A549 (cell line): ENCODE measurements around the gene SLC38A7. TPM values are rescaled to one million over a fixed set of nuclear protein-coding genes. Genes with fewer than 3 reads are reported as not detected.

Experiments
- ATAC-seq, 2 experiments: fragments of 200-7000 bp in 1 of 2; fragments of >200 bp in 1 of 2; cut with Nextera tagmentation in 1 of 2; cut with Tn5 transposase in 1 of 2; 3 replicates each; pipeline versions ENCODE4 v1.8.0 to v1.9.1; 2018 to 2020; ENCODE audit warnings: mild to moderate bottlenecking in 1 of 2, moderate library complexity in 1 of 2
- CTCF ChIA-PET: fragments of 300-600 bp; sonication (Branson Sonifier 250); formaldehyde crosslinking; extraction: SDS; loops from one replicate; lab custom pipeline; 2021; ENCODE audit warnings: antibody characterized with exemption, inconsistent platforms; lab: Yijun Ruan, JAX
- POLR2A ChIA-PET: fragments of 350-600 bp; formaldehyde crosslinking; extraction: SDS; loops from one replicate; lab custom pipeline; 2021; ENCODE audit warnings: antibody characterized with exemption, inconsistent platforms; lab: Yijun Ruan, JAX
- DNase-seq, 2 experiments: peaks; one replicate each; pipeline versions ENCODE4 v3.0.0 to v3.0.0-alpha.2; 2011 to 2016; ENCODE audit warnings: low read depth in 1 of 2, low spot score in 1 of 2
- FAIRE-seq: peaks from 2 replicates; lab custom pipeline; 2011; peaks lifted over from hg19 to GRCh38; lab: Jason Lieb, UNC
- H3K27ac ChIP-seq, 2 experiments: fragments of >200 bp; sonication (Bioruptor Twin); formaldehyde crosslinking; 3 replicates each; pipeline ENCODE4 v1.5.1; 2016 to 2017
- H3K4me1 ChIP-seq: fragments of >200 bp; sonication (Bioruptor Twin); formaldehyde crosslinking; 3 replicates; pipeline ENCODE4 v1.6.1; 2016
- H3K4me2 ChIP-seq: fragments of >200 bp; sonication (Bioruptor Twin); formaldehyde crosslinking; 3 replicates; pipeline ENCODE4 v1.6.1; 2016
- H3K4me3 ChIP-seq: fragments of >200 bp; sonication (Bioruptor Twin); formaldehyde crosslinking; 3 replicates; pipeline ENCODE4 v1.5.1; 2016
- H3K9me3 ChIP-seq: fragments of >200 bp; sonication (Bioruptor Twin); formaldehyde crosslinking; 3 replicates; pipeline ENCODE4 v1.6.1; 2016
- BHLHE40 ChIP-seq: IDR thresholded peaks from 2 replicates; pipeline ENCODE4 v1.6.1; 2012; ENCODE audit warnings: low read depth, low read length, inconsistent platforms
- CBX2 ChIP-seq: fragments of 200-600 bp; sonication (generic); IDR thresholded peaks from 2 replicates; pipeline ENCODE4 v1.6.1; 2016; ENCODE audit warnings: low read depth, mild to moderate bottlenecking, borderline replicate concordance
- CBX8 ChIP-seq: fragments of 200-600 bp; sonication (generic); IDR thresholded peaks from 2 replicates; pipeline ENCODE4 v1.6.1; 2016
- CEBPB ChIP-seq, 2 experiments: fragments of >200 bp in 1 of 2; sonication (Bioruptor Twin) in 1 of 2; formaldehyde crosslinking in 1 of 2; IDR thresholded peaks; 2 replicates each; pipeline ENCODE4 v1.6.1; 2012 to 2016
- CHD2 ChIP-seq: fragments of 150-350 bp; IDR thresholded peaks from 2 replicates; pipeline ENCODE4 v1.6.1; 2014; ENCODE audit warnings: low read length; ENCODE audit not compliant: partially characterized antibody
- EHF ChIP-seq: fragments of 250-450 bp; sonication (Bioruptor Pico); IDR thresholded peaks from 2 replicates; pipeline ENCODE4 v1.5.0; 2020; ENCODE audit warnings: mild to moderate bottlenecking
- EHMT2 ChIP-seq: fragments of 200-600 bp; sonication (generic); IDR thresholded peaks from 2 replicates; pipeline ENCODE4 v1.6.1; 2016; ENCODE audit warnings: antibody characterized with exemption, low read depth, mild to moderate bottlenecking, moderate library complexity
- ESRRA ChIP-seq: fragments of 150-350 bp; IDR thresholded peaks from 2 replicates; pipeline ENCODE4 v1.6.1; 2014; ENCODE audit warnings: mild to moderate bottlenecking, low read length, borderline replicate concordance
- FOXS1 ChIP-seq: fragments of 250-450 bp; sonication (Bioruptor Pico); IDR thresholded peaks from 2 replicates; pipeline ENCODE4 v1.5.0; 2020; ENCODE audit warnings: mild to moderate bottlenecking, moderate library complexity
- GATA3 ChIP-seq: IDR thresholded peaks from 2 replicates; pipeline ENCODE4 v1.6.1; 2012; ENCODE audit warnings: borderline replicate concordance
- HOXA7 ChIP-seq: fragments of 250-450 bp; sonication (Bioruptor Pico); IDR thresholded peaks from 2 replicates; pipeline ENCODE4 v1.5.0; 2020; ENCODE audit warnings: mild to moderate bottlenecking, moderate library complexity
- HOXB13 ChIP-seq: fragments of 250-450 bp; sonication (Bioruptor Pico); IDR thresholded peaks from 2 replicates; pipeline ENCODE4 v1.5.0; 2020; ENCODE audit warnings: low read depth, mild to moderate bottlenecking, moderate library complexity
- JUNB ChIP-seq: fragments of >200 bp; sonication (Bioruptor Twin); formaldehyde crosslinking; IDR thresholded peaks from 2 replicates; pipeline ENCODE4 v1.6.1; 2016
- MAFK ChIP-seq: fragments of 450-650 bp; IDR thresholded peaks from 2 replicates; pipeline ENCODE4 v1.6.1; 2014; ENCODE audit not compliant: partially characterized antibody
- MAZ ChIP-seq: fragments of 150-350 bp; IDR thresholded peaks from 2 replicates; pipeline ENCODE4 v1.6.1; 2014; ENCODE audit warnings: antibody characterized with exemption, low read depth, low read length, borderline replicate concordance
- PHF8 ChIP-seq: fragments of 200-600 bp; sonication (generic); IDR thresholded peaks from 2 replicates; pipeline ENCODE4 v1.6.1; 2016; ENCODE audit warnings: low read depth, mild to moderate bottlenecking, antibody characterized with exemption, moderate library complexity, borderline replicate concordance
- POLR2AphosphoS2 ChIP-seq: conservative IDR thresholded peaks from 2 replicates; pipeline ENCODE4 v1.6.1; 2012; ENCODE audit warnings: low read length, improper control_type of control experiment, inconsistent platforms
- RAD21 ChIP-seq, 2 experiments: fragments of >200 bp in 1 of 2; sonication (Bioruptor Twin) in 1 of 2; formaldehyde crosslinking in 1 of 2; IDR thresholded peaks in 1 of 2; conservative IDR thresholded peaks in 1 of 2; 2 replicates in 1 of 2; 3 replicates in 1 of 2; pipeline ENCODE4 v1.6.1; 2012 to 2018; ENCODE audit warnings: inconsistent platforms in 1 of 2
- RARB ChIP-seq: fragments of 250-450 bp; sonication (Bioruptor Pico); IDR thresholded peaks from 2 replicates; pipeline ENCODE4 v1.8.0; 2021; ENCODE audit warnings: mild to moderate bottlenecking, moderate library complexity
- SREBF2 ChIP-seq: fragments of 450-650 bp; IDR thresholded peaks from 2 replicates; pipeline ENCODE4 v1.6.1; 2014; ENCODE audit warnings: mild to moderate bottlenecking, moderate library complexity
- TP53 ChIP-seq: fragments of 250-450 bp; sonication (Bioruptor Pico); IDR thresholded peaks from 2 replicates; pipeline ENCODE4 v1.5.0; 2021; ENCODE audit warnings: mild to moderate bottlenecking, moderate library complexity
- ZFP36 ChIP-seq: fragments of 450-650 bp; IDR thresholded peaks from 2 replicates; pipeline ENCODE4 v1.6.1; 2014; ENCODE audit warnings: borderline replicate concordance; ENCODE audit not compliant: partially characterized antibody
- ZSCAN20 ChIP-seq: fragments of 250-450 bp; sonication (Bioruptor Pico); IDR thresholded peaks from 2 replicates; pipeline ENCODE4 v1.8.0; 2022; ENCODE audit warnings: mild to moderate bottlenecking, moderate library complexity
- WGBS: methylation state at CpG from one replicate; pipeline ENCODE4 v1.1.6; 2017; ENCODE audit errors: missing lambda C conversion rate; 5-methylcytosine and 5-hydroxymethylcytosine counted together
- polyA plus RNA-seq, 4 experiments: library from polyadenylated mRNA; depleted of rRNA in 3 of 4; stranded (reverse); fragments of >200 nt; fragmentation: RNase III in 1 of 4; extraction: RNeasy Plus Mini Kit Qiagen cat#74134 plus additional on column Dnase treatment in 1 of 4; gene quantifications; 2 replicates in 3 of 4; 3 replicates in 1 of 4; pipeline ENCODE4 v1.2.3, GENCODE V29; 2011 to 2017
- TF ChIP-seq, protein P1 (sequence below): fragments of >200 bp; sonication (Bioruptor Twin); formaldehyde crosslinking; IDR thresholded peaks from 3 replicates; pipeline ENCODE4 v1.5.1; 2016
- TF ChIP-seq, protein P2 (sequence below): IDR thresholded peaks from 2 replicates; pipeline ENCODE4 v1.6.1; 2012; ENCODE audit warnings: low read depth, borderline replicate concordance
- TF ChIP-seq, protein P3 (sequence below): IDR thresholded peaks from 2 replicates; pipeline ENCODE4 v1.6.1; 2012
- TF ChIP-seq, protein P4 (sequence below): fragments of 450-650 bp; IDR thresholded peaks from 2 replicates; pipeline ENCODE4 v1.6.1; 2014; ENCODE audit warnings: antibody characterized with exemption
- TF ChIP-seq, protein P5 (sequence below): fragments of >200 bp; sonication (Bioruptor Twin); formaldehyde crosslinking; IDR thresholded peaks from 2 replicates; pipeline ENCODE4 v1.6.1; 2016

SLC38A7 gene
- polyA plus RNA-seq, 2 of the 4 experiments (the other 2 are of a cell fraction): 8.4 to 19.9 TPM

DNA sequence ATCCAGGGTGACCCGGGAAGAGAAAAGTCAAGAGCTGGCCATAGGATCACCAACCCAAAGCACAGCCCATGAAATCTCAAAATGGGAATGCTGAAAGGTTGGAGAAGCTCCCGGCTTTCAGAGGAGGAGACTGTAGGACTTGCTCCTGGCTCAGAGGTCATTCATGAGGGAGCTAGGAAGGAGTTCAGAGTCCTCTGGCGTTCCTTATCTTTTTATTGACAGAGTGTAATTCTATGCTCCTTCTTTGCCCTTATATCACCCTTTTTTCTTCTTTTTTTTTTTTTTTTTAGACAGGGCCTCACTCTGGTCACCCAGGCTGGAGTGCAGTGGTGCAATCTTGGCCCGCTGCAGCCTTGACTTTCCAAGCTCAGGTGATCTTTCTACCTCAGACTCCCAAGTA lies 27.7 kb downstream of the SLC38A7 start:
- WGBS: 77% methylated on average over 4 of the region's 4 CpGs
- H3K4me3 ChIP-seq: no peak overlapping the region
- no peak for FAIRE-seq
- no peak overlapping the region for H3K4me2 ChIP-seq
- no peak overlapping the region for H3K27ac ChIP-seq
- CTCF ChIA-PET: interaction anchor here (0.6 to 11.6 kb wide), 8 partner anchors 14 to 319 kb away, joined by 3 to 110 read pairs (median 4); no protein-coding TSS in a partner anchor
- no peak for ATAC-seq
- no peaks in the 10 kb centered on the region for H3K9me3 ChIP-seq
- peaks cover 6% of the 10 kb centered on the region; the same call in 1 of the 3 replicates for H3K4me1 ChIP-seq
- DNase-seq: no peak
- TF ChIP-seq MAZ (no peak), ZSCAN20 (CRISPR knock-in tag) (no peak), RAD21 (conservative IDR thresholded peaks at IDR 0.05 in 1 of 2, IDR thresholded peaks at IDR 0.05 in 1 of 2) (no peak), CBX2 (no peak), TP53 (CRISPR knock-in tag) (no peak), MAFK (no peak), RARB (no peak), JUNB (no peak), SREBF2 (no peak), GATA3 (no peak), CHD2 (no peak)
- TF ChIP-seq, protein P1, sequence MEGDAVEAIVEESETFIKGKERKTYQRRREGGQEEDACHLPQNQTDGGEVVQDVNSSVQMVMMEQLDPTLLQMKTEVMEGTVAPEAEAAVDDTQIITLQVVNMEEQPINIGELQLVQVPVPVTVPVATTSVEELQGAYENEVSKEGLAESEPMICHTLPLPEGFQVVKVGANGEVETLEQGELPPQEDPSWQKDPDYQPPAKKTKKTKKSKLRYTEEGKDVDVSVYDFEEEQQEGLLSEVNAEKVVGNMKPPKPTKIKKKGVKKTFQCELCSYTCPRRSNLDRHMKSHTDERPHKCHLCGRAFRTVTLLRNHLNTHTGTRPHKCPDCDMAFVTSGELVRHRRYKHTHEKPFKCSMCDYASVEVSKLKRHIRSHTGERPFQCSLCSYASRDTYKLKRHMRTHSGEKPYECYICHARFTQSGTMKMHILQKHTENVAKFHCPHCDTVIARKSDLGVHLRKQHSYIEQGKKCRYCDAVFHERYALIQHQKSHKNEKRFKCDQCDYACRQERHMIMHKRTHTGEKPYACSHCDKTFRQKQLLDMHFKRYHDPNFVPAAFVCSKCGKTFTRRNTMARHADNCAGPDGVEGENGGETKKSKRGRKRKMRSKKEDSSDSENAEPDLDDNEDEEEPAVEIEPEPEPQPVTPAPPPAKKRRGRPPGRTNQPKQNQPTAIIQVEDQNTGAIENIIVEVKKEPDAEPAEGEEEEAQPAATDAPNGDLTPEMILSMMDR: no peak
- TF ChIP-seq, protein P2, sequence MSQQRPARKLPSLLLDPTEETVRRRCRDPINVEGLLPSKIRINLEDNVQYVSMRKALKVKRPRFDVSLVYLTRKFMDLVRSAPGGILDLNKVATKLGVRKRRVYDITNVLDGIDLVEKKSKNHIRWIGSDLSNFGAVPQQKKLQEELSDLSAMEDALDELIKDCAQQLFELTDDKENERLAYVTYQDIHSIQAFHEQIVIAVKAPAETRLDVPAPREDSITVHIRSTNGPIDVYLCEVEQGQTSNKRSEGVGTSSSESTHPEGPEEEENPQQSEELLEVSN: no peak
- TF ChIP-seq, protein P3, sequence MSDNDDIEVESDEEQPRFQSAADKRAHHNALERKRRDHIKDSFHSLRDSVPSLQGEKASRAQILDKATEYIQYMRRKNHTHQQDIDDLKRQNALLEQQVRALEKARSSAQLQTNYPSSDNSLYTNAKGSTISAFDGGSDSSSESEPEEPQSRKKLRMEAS: no peak
- POLR2A ChIA-PET: no interaction called here

DNA sequence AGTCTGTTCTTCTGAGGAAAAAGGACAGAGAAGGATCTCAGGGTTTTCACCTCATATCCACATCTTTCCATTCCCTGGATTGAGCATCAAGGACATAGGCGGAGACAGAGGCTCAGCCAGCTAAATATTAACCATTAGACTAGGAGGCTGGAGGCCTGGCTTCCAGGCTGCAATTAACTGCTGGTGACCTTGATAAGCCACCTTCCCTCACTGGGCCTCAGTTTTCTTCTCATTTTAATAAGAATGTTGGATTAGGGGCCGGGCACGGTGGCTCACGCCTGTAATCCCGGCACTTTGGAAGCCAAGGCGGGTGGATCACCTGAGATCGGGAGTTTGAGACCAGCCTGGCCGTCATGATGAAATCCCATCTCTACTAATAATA lies 29.4 kb downstream of the SLC38A7 start:
- H3K27ac ChIP-seq: no peak overlapping the region
- FAIRE-seq (no peak), ATAC-seq (0 out of 6 replicates have a peak, but pooled peaks of 1 of the 2 experiments have one; percentile 15), DNase-seq (no peak)
- WGBS: 95% methylated on average over 8 of the region's 8 CpGs
- CTCF ChIA-PET: interaction anchor here (0.7 to 0.9 kb wide), 2 partner anchors 11 to 316 kb away, joined by 3 read pairs; no protein-coding TSS in a partner anchor
- no peaks in the 10 kb centered on the region for H3K9me3 ChIP-seq
- H3K4me1 ChIP-seq: 0 out of 3 replicates have a peak, but pooled peaks cover 3% of the 10 kb centered on the region
- H3K4me3 ChIP-seq: no peak overlapping the region
- POLR2A ChIA-PET: no interaction called here
- TF ChIP-seq EHMT2 (no peak), BHLHE40 (no peak)
- H3K4me2 ChIP-seq: no peak overlapping the region

DNA sequence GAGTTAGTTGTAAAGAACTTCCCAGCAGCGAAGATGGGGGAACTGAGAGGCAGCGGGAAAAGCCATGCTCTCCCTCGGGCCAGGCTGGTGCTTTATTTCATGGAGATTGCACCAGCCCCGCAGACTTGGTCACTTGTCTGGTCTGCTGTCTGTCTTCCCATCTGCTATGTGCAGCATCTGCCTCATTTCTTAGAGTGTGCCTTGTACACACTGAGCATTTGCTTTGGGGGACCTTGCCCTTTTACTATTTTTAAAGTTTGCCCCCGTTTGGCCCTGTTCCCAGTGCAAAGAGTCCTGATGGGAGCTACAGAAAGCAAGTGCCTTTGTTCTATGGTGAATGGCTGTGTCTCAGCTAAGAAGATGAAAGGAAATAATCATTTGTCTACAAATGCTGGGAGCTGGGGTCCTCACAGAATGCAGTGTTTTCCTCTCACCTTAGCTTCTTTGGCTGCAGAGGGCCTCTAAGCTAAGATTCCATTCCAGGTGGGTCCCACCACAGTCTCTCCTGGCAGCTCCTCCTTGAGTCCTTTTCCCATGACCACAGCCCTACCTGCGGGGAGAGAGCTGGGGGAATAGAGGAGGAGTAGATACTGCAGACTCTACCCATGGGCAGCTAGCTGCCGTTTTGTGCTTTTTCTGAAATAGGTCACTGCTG lies 29.9 kb downstream of the SLC38A7 start:
- DNase-seq: no peak
- WGBS: 71% methylated on average over 7 of the region's 7 CpGs
- no peak for FAIRE-seq
- TF ChIP-seq RARB: no peak
- TF ChIP-seq CEBPB (IDR thresholded peaks at IDR 0.05): no peak
- TF ChIP-seq FOXS1 (CRISPR knock-in tag): no peak
- no peak for TF ChIP-seq POLR2AphosphoS2
- TF ChIP-seq ZFP36: no peak
- TF ChIP-seq, protein P4, sequence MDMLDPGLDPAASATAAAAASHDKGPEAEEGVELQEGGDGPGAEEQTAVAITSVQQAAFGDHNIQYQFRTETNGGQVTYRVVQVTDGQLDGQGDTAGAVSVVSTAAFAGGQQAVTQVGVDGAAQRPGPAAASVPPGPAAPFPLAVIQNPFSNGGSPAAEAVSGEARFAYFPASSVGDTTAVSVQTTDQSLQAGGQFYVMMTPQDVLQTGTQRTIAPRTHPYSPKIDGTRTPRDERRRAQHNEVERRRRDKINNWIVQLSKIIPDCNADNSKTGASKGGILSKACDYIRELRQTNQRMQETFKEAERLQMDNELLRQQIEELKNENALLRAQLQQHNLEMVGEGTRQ: no peak
- no peak for TF ChIP-seq HOXA7 (CRISPR knock-in tag)
- no peak for TF ChIP-seq HOXB13
- TF ChIP-seq, protein P2: no peak
- no peak for TF ChIP-seq PHF8
- no peak for TF ChIP-seq MAFK
- TF ChIP-seq, protein P5, sequence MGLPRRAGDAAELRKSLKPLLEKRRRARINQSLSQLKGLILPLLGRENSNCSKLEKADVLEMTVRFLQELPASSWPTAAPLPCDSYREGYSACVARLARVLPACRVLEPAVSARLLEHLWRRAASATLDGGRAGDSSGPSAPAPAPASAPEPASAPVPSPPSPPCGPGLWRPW: no peak
- no peak for TF ChIP-seq ESRRA
- no peak for TF ChIP-seq EHF (CRISPR knock-in tag)
- TF ChIP-seq CBX8: no peak
- Histone ChIP-seq H3K4me1 (0 out of 3 replicates have a peak, but pooled peaks cover 3% of the 10 kb centered on the region), H3K4me2 (no peak overlapping the region), H3K4me3 (no peak overlapping the region), H3K9me3 (no peaks in the 10 kb centered on the region), H3K27ac (0 out of 6 replicates have a peak overlapping the region, but pooled peaks of 1 of the 2 experiments have one; percentile 31)
- ChIA-PET POLR2A (no interaction called here), CTCF (interaction anchor here (0.7 kb wide), 1 partner anchor 315 kb away, joined by 3 read pairs; no protein-coding TSS in a partner anchor)
- ATAC-seq: peak; percentile 35 to 41; a peak in 4 of 6 replicates
